Breast epithelium (tissue), 3 donors: ENCODE data around the gene PHAF1.

Source experiments
- CTCF ChIP-seq, 3 donors: fragments of 450-650 bp; IDR thresholded peaks; one replicate each; pipeline ENCODE4 v1.5.1; 2016 to 2017; ENCODE audit warnings: antibody characterized with exemption in 3 of 3, mild to moderate bottlenecking in 3 of 3, moderate library complexity in 3 of 3
- POLR2A ChIP-seq: fragments of 450-650 bp; IDR thresholded peaks from one replicate; pipeline ENCODE4 v1.6.1; 2016; ENCODE audit warnings: antibody characterized with exemption, mild to moderate bottlenecking, moderate library complexity
- POLR2AphosphoS5 ChIP-seq, 3 donors: sonication (generic); formaldehyde crosslinking; IDR thresholded peaks; one replicate each; pipeline ENCODE4 v1.6.1; 2017; ENCODE audit warnings: antibody characterized with exemption in 3 of 3

DNA sequence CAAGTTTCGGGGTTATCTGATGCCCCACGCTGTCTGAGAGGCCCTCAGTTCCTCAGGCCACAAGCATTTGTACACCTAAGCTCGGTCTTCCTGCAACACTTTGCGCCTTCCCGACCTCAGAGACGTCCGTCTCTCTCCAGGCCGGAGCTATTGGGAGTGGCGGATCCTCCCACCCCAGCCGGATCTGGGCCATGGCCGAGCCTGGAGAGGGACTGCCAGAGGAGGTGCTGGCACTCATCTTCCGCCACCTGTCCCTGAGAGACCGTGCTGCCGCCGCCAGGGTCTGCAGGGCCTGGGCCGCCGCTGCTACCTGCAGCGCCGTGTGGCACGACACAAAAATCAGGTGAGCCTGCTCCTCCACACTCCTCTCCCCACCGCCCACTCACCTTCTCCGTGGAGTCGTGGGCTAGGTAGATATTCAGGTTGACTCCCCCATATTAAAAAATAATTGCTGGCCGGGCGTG lies 51.9 kb downstream of the PHAF1 start:
- TF ChIP-seq POLR2A (no peak), POLR2AphosphoS5 (IDR thresholded peaks at IDR 0.05) (no peak), CTCF (IDR thresholded peaks at IDR 0.05) (no peak)
